ENCODE results near the gene RBFA.
A peak's percentile ranks its signal among the peaks of the same experiment; 100 is the strongest.
"Not testable (repeated sequence)": the region's sequence is repeated elsewhere in the genome, so short reads cannot be mapped to it uniquely, and the experiment has no call there.

Gene RBFA

GRCh38 chr18:80034068-80034851, at the start of gene RBFA:
RBFA (plus strand) TSS chr18:80034434; CDS start chr18:80034496, 62 bp downstream.
- DNase-seq (ENCODE audit: low read depth in 1 of 2, low spot score in 1 of 2), result peak; percentile 98 to 100

- DNase-seq (ENCODE audit: low read depth in 1 of 2, low spot score in 1 of 2), result no peak
These were observed 49.1 kb upstream of the RBFA start for GRCh38 chr18:79985172-79985571.

GRCh38 chr18:79986726-79987125, 47.5 kb upstream of the RBFA start:
- no peak for DNase-seq (ENCODE audit: low read depth in 1 of 2, low spot score in 1 of 2)

DNA sequence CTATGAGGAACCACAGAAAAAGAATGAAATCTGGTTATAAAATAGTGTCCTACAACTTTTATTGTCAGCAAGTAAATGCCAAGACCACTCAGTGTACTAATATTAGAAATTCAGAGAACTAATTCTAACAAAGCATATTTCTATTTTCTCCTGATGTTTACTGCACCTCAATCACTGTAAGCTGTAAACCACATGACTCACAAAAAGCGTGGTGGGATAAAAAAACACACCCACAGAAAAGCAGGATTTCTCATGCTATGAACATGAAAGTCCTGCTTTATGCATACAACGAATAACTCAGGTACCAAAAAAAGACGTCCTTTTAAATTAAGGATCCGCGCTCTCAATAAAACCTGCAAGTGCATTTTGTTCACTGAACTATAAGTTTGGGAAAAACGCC, 46.7 kb upstream of the RBFA start:
- no peak for DNase-seq (ENCODE audit: low read depth in 1 of 2, low spot score in 1 of 2)

- peak; percentile 24 to 46 for DNase-seq (ENCODE audit: low read depth in 1 of 2, low spot score in 1 of 2)
These were observed 46.2 kb upstream of the RBFA start for GRCh38 chr18:79988071-79988450.

DNA sequence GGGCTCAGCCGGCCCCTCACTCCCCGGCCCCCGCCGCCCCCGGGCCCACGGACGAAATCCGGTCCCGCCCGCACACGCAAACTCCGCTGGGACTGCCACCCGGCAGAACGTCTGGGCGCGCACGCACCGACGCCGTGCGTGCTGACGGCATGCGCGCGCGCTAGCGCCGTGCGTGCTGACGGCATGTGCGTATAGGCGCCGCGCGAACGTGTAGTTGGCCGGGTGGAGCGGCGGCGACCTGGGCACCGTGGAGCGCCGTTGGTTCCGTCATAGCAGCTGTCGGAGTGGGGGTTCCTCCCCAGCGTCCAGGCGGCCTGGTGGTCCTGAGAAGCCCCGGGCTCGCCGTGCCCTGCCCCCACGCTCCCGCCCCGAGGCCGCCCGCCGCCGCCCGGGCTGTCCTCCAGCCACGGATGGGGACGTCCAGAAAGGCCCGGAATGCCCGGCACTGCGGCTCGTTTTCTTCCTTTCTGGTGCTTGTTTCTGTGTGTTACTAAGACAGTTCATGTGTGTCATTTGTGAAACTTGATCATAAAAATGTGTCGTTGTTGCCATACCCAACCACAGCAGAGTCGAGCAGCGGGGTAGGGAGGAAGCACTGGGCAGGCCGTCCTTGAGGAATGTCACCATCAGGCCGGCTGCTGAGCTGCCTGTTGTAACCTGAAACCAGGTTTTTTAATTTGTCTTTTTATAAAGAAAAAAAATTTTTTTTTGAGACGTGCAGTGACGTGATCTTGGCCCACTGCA, 45.6 kb upstream of the RBFA start, which contains the start of gene TXNL4A:
Gene TXNL4A, minus strand, starts transcription at position 113 of the 744 bp plus-strand sequence. CDS start 171 bp downstream, outside the sequence.
- peak; percentile 65 to 82 for DNase-seq (ENCODE audit: low read depth in 1 of 2, low spot score in 1 of 2)

DNA sequence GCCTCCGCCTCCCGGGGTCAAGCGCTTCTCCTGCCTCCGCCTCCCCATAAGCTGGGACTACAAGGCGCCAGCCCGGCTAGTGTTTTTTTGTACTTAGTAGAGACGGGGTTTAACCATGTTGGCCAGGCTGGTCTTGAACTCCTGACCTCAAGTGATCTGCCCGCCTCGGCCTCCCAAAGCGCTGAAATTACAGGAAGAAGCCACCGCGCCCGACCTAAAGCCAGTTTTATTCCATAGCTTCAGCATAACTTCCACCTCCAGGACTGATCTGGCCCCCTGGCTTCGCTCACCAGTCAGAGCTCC, 45.1 kb upstream of the RBFA start:
- no peak for DNase-seq (ENCODE audit: low read depth in 1 of 2, low spot score in 1 of 2)

DNA sequence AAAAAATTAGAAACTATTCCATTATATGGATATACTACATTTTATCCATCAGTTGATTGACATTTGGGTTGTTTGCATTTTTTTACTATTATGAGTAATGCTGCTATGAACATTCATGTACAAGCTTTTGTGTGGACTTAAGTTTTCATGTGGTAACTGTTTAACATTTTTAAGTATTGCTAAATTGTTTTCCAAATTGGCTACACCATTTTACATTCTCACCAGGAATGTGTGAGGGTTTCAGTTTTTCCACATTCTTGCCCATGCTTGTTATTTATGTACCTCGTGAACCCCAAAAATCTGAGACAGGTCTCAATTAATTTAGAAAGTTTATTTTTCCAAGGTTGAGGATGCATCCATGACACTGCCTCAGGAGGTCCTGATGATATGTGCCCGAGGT, 42.7 kb upstream of the RBFA start:
- DNase-seq (ENCODE audit: low read depth in 1 of 2, low spot score in 1 of 2), result no peak

GRCh38 chr18:79999701-80000100, 34.5 kb upstream of the RBFA start:
- DNase-seq (ENCODE audit: low read depth in 1 of 2, low spot score in 1 of 2), result not testable (repeated sequence)

- no peak for DNase-seq (ENCODE audit: low read depth in 1 of 2, low spot score in 1 of 2)
These were observed 33.4 kb upstream of the RBFA start for GRCh38 chr18:80000877-80001276.

GRCh38 chr18:80002468-80002867, 31.8 kb upstream of the RBFA start:
- DNase-seq (ENCODE audit: low read depth in 1 of 2, low spot score in 1 of 2), result no peak

DNA sequence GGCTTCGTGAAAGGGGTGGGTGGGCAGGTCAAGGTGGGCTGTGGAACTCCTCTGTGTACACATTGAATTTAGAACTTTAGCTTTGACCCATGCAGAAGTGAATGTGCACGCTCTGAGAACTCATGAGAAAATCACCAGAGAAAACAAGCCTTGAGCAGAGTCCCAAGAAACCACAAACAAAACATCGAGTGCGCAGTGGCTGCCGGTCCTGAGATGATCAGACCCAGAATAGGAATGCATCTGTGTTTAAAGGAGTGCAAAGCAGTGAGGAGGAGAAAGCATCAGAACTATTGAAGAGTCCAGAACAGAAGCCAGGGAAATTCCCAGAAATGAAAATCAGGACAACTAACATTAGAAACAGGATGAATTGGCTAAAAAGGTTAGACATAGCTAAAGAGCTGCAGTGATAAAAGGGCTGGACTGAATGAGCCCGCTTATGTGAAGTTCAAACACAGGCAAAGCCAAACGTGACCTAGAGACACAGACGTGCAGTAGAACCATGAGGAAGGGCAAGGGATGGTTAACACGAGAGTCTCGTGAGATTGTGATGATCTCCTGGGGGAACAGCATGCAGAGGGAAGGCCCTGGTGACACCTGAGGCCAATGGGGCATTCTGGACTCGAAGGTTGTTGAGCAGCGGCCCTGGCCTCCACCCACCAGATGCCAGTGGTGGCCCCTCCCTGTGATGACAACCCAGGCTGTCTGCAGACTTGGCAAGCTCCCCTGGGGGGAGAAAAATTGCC, 29.5 kb upstream of the RBFA start:
- no peak for DNase-seq (ENCODE audit: low read depth in 1 of 2, low spot score in 1 of 2)

GRCh38 chr18:80006724-80007123, 27.5 kb upstream of the RBFA start:
- DNase-seq (ENCODE audit: low read depth in 1 of 2, low spot score in 1 of 2), result no peak

DNA sequence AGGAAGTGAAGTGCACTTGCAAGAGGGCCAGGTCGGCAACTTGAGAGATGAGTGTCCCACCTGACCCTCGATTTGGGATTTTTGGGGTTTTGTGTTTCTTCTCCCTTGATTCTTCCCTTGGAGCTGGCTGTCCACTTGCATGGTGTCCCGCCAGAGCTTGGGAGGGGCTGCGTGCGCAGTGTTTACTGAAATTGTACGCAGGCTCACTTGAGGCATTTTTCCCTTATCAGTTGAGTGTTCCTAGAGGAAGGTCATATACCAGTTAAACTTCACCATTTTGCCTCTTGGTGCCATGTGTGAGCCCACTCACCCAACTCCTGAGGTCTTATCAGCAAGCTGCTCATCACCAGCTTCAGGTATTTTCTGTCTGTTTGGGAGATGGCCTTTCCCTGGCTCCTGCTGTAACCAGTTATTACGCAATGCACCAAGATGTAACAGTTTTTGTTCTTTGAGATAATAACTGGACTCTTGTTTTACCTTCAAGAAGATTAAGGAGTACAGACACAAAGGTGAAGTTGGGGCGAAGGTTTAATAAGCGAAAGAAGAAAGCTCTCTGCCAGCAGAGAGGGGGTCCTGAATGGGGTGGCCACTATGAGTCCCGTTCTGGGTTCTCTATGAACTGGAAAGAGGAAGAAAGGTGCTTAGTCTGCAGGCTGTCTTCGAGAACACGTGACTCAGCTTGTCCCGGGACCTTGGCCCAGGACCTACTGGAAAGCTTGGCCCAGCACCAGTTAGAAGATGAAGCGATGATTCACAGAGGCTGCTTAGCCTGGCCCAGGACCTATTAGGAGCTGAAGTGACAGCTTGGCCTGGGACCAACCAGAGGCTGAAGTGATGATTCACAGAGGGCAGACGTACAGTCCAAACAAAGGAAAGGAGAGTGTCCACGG, 24.3 kb upstream of the RBFA start:
- DNase-seq (ENCODE audit: low read depth in 1 of 2, low spot score in 1 of 2), result no peak

- DNase-seq (ENCODE audit: low read depth in 1 of 2, low spot score in 1 of 2), result no peak
These were observed 23.7 kb upstream of the RBFA start for GRCh38 chr18:80010551-80010906.

- DNase-seq (ENCODE audit: low read depth in 1 of 2, low spot score in 1 of 2), result not testable (repeated sequence)
These were observed 22.6 kb upstream of the RBFA start for GRCh38 chr18:80011496-80012137.

DNA sequence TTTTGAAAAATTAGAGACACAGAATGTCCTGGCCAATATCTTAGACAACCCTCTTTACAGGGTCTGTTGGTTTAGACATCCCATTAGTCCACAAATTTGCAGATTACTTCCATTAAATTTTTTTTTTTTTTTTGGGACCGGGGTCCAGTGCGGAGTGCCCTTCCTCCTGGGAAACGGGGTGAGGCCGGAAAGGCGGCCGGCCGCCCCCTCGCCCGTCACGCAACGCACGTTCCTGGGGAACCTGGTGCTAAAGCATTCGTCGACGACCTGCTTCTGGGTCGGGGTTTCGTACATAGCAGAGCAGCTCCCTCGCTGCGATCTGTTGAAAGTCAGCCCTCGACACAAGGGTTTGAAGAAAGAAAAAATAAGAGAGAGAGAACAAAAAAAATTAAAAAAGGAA, 21.5 kb upstream of the RBFA start:
- DNase-seq (ENCODE audit: low read depth in 1 of 2, low spot score in 1 of 2), result no peak

DNA sequence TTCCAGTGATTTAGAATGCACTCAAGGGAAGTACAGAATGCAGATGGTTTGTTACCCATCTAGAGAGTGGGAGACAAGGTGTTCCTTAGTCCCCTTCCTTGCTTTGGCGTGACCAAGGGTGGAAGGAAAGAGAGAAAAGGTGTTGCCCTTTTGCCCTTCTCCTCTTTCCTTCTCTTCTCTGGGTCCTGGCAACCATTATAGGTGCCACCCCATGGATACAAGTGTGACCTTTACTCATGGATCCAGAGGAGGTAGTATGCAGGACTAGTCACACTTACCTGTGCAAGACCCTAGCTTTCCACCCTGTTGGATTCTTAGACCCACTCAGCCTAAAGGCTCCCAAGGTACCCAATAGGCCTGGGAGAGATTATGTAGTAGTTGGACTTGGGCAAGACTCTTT, 11.6 kb upstream of the RBFA start:
- no peak for DNase-seq (ENCODE audit: low read depth in 1 of 2, low spot score in 1 of 2)

GRCh38 chr18:80023173-80023572, 11.1 kb upstream of the RBFA start:
- no peak for DNase-seq (ENCODE audit: low read depth in 1 of 2, low spot score in 1 of 2)

DNA sequence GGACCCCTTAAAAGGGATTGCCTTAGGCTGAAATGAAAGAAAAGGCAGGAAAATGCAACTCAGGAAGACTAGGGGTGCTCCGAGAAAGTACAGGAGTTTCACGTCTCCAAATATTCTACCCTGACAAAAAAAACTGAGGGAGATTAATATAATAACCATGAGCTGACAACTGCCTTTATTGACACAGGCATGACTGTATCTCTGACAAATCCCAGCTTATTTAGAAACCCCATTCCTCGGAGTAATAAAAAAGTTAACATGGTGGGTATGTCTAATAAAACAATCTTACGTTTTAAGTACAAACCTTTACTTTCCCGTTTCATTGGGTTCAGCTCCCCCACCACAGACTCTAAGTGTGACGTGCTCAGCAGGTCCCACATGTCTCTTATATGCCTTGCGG, 7.9 kb upstream of the RBFA start:
- DNase-seq (ENCODE audit: low read depth in 1 of 2, low spot score in 1 of 2), result no peak

- not testable (repeated sequence) for DNase-seq (ENCODE audit: low read depth in 1 of 2, low spot score in 1 of 2)
These were observed 6.5 kb upstream of the RBFA start for GRCh38 chr18:80027719-80028118.
